Hepatocyte (in vitro differentiated cells): ENCODE measurements around the gene PTN. TPM values are rescaled to one million over a fixed set of nuclear protein-coding genes. Genes with fewer than 3 reads are reported as not detected.

Experiments
- DNase-seq: peaks from one replicate; pipeline ENCODE4 v3.0.0-alpha.2; 2016; ENCODE audit warnings: low spot score
- H2AFZ ChIP-seq: fragments of 200-600 bp; sonication (generic); 2 replicates; pipeline ENCODE4 v1.6.0; 2016; ENCODE audit warnings: antibody characterized with exemption, mild to moderate bottlenecking
- H3K27ac ChIP-seq: fragments of 200-600 bp; sonication (generic); 2 replicates; pipeline ENCODE4 v1.5.1; 2016; ENCODE audit warnings: mild to moderate bottlenecking
- H3K27me3 ChIP-seq: fragments of 200-600 bp; sonication (generic); 2 replicates; pipeline ENCODE4 v1.6.1; 2016
- H3K36me3 ChIP-seq: fragments of 200-600 bp; sonication (generic); replicated peaks from 2 replicates; pipeline ENCODE4 v1.5.1; 2016; ENCODE audit warnings: low read depth; ENCODE audit not compliant: insufficient read depth
- H3K4me1 ChIP-seq: fragments of 200-600 bp; sonication (generic); 2 replicates; pipeline ENCODE4 v1.5.1; 2016; ENCODE audit warnings: mild to moderate bottlenecking, moderate library complexity; ENCODE audit not compliant: insufficient read depth
- H3K4me2 ChIP-seq: fragments of 200-600 bp; sonication (generic); 2 replicates; pipeline ENCODE4 v1.6.0; 2016
- H3K4me3 ChIP-seq: fragments of 200-600 bp; sonication (generic); 2 replicates; pipeline ENCODE4 v1.5.1; 2016; ENCODE audit warnings: mild to moderate bottlenecking
- H3K79me2 ChIP-seq: fragments of 200-600 bp; sonication (generic); 2 replicates; pipeline ENCODE4 v1.6.0; 2017; ENCODE audit warnings: mild to moderate bottlenecking
- H3K9me2 ChIP-seq: fragments of 200-600 bp; sonication (generic); replicated peaks from 2 replicates; pipeline ENCODE4 v1.6.0; 2017; ENCODE audit warnings: mild to moderate bottlenecking; ENCODE audit not compliant: insufficient read depth
- H3K9me3 ChIP-seq: fragments of 200-600 bp; sonication (generic); 2 replicates; pipeline ENCODE4 v1.5.1; 2016; ENCODE audit warnings: low read depth, mild to moderate bottlenecking
- H4K20me1 ChIP-seq: fragments of 200-600 bp; sonication (generic); 2 replicates; pipeline ENCODE4 v1.6.0; 2016; ENCODE audit warnings: mild to moderate bottlenecking; ENCODE audit not compliant: insufficient read depth, poor library complexity, severe bottlenecking
- CTCF ChIP-seq: fragments of 200-600 bp; sonication (generic); IDR thresholded peaks from 2 replicates; pipeline ENCODE4 v1.5.1; 2016; ENCODE audit warnings: antibody characterized with exemption, mild to moderate bottlenecking; ENCODE audit not compliant: poor library complexity
- EZH2 ChIP-seq: fragments of 200-600 bp; sonication (generic); IDR thresholded peaks from 2 replicates; pipeline ENCODE4 v1.6.1; 2016; ENCODE audit warnings: antibody characterized with exemption, mild to moderate bottlenecking, borderline replicate concordance
- EZH2phosphoT487 ChIP-seq: fragments of 200-600 bp; sonication (generic); IDR thresholded peaks from one replicate; pipeline ENCODE4 v1.6.1; 2018; ENCODE audit warnings: antibody characterized with exemption, mild to moderate bottlenecking, low read depth, moderate library complexity; ENCODE audit not compliant: unreplicated experiment, severe bottlenecking
- WGBS: methylation state at CpG from one replicate; pipeline ENCODE4 v1.1.6; 2016; ENCODE audit warnings: low lambda C conversion rate; ENCODE audit errors: missing lambda C conversion rate; 5-methylcytosine and 5-hydroxymethylcytosine counted together
- polyA plus RNA-seq: library from polyadenylated mRNA; unstranded; fragments of >200 nt; fragmentation: Nextera tagmentation; extraction: Ambion mirVana; gene quantifications from 2 replicates; pipeline ENCODE4 v1.2.1, GENCODE V29; 2016
- total RNA-seq: library from RNA; depleted of rRNA; stranded (reverse); fragments of >200 nt; gene quantifications from 2 replicates; pipeline ENCODE4 v1.2.3, GENCODE V29; 2014

The PTN gene
- total and polyA plus RNA-seq, 2 experiments from 2014 or later: 50.8 to 66.9 TPM

- WGBS: 50% methylated on average over 3 of the region's 3 CpGs
These were observed 1.3 kb downstream of the PTN start for GRCh38 chr7:137342265-137342664.

GRCh38 chr7:137337902-137338301 is 5.6 kb downstream of the PTN start:
- TF ChIP-seq EZH2: no peak
- no peak for TF ChIP-seq CTCF
- TF ChIP-seq EZH2phosphoT487: no peak
- no peak overlapping the region for H3K4me3 ChIP-seq
- no peaks in the 10 kb centered on the region for H3K79me2 ChIP-seq
- no peaks in the 10 kb centered on the region for H4K20me1 ChIP-seq
- no peaks in the 10 kb centered on the region for H3K4me1 ChIP-seq
- WGBS: 74% methylated on average over 2 of the region's 2 CpGs
- H3K9me3 ChIP-seq: no peaks in the 10 kb centered on the region
- H3K36me3 ChIP-seq: no peaks in the 10 kb centered on the region
- H3K27me3 ChIP-seq: no peaks in the 10 kb centered on the region
- no peak overlapping the region for H3K27ac ChIP-seq
- no peak for DNase-seq
- no peak overlapping the region for H2AFZ ChIP-seq
- no peaks in the 10 kb centered on the region for H3K9me2 ChIP-seq
- H3K4me2 ChIP-seq: no peak overlapping the region

More at GRCh38 chr7:137342265-137342664, 1.3 kb downstream of the PTN start:
- Histone ChIP-seq H2AFZ (no peak overlapping the region), H3K4me3 (no peak overlapping the region), H3K27ac (no peak overlapping the region), H3K9me2 (no peaks in the 10 kb centered on the region), H3K4me2 (peak overlapping the region; percentile 76), H3K79me2 (no peaks in the 10 kb centered on the region), H3K36me3 (no peaks in the 10 kb centered on the region), H4K20me1 (no peaks in the 10 kb centered on the region), H3K27me3 (peaks cover 10% of the 10 kb centered on the region), H3K4me1 (no peaks in the 10 kb centered on the region), H3K9me3 (no peaks in the 10 kb centered on the region)
- DNase-seq: no peak
- TF ChIP-seq EZH2phosphoT487 (no peak), CTCF (no peak), EZH2 (no peak)

GRCh38 chr7:137335814-137336213 is 7.7 kb downstream of the PTN start:
- H3K4me2 ChIP-seq: no peak overlapping the region
- H3K9me2 ChIP-seq: no peaks in the 10 kb centered on the region
- no peak overlapping the region for H2AFZ ChIP-seq
- H3K36me3 ChIP-seq: no peaks in the 10 kb centered on the region
- no peak for DNase-seq
- no peak overlapping the region for H3K4me3 ChIP-seq
- TF ChIP-seq EZH2phosphoT487: no peak
- no peak for TF ChIP-seq EZH2
- TF ChIP-seq CTCF: no peak
- no peaks in the 10 kb centered on the region for H3K4me1 ChIP-seq
- no peak overlapping the region for H3K27ac ChIP-seq
- no peaks in the 10 kb centered on the region for H3K79me2 ChIP-seq
- WGBS: 82% methylated on average over 4 of the region's 4 CpGs
- no peaks in the 10 kb centered on the region for H4K20me1 ChIP-seq
- H3K27me3 ChIP-seq: no peaks in the 10 kb centered on the region
- no peaks in the 10 kb centered on the region for H3K9me3 ChIP-seq

GRCh38 chr7:137331378-137331777 is 12.2 kb downstream of the PTN start:
- no peaks in the 10 kb centered on the region for H3K4me1 ChIP-seq
- no peaks in the 10 kb centered on the region for H3K9me2 ChIP-seq
- no peak overlapping the region for H3K4me2 ChIP-seq
- H4K20me1 ChIP-seq: no peaks in the 10 kb centered on the region
- DNase-seq: no peak
- no peaks in the 10 kb centered on the region for H3K9me3 ChIP-seq
- WGBS: 76% methylated on average over 8 of the region's 8 CpGs
- no peak overlapping the region for H2AFZ ChIP-seq
- no peak overlapping the region for H3K27ac ChIP-seq
- no peak overlapping the region for H3K4me3 ChIP-seq
- no peaks in the 10 kb centered on the region for H3K27me3 ChIP-seq
- no peaks in the 10 kb centered on the region for H3K36me3 ChIP-seq
- no peaks in the 10 kb centered on the region for H3K79me2 ChIP-seq
- TF ChIP-seq CTCF (no peak), EZH2phosphoT487 (no peak), EZH2 (no peak)
